DMS 273 (cell line): ENCODE data around the gene TERT.
"Not testable (repeated sequence)": the region's sequence is repeated elsewhere in the genome, so short reads cannot be mapped to it uniquely, and the experiment has no call there.

Experiments
- DNase-seq: peaks from one replicate; lab custom pipeline; 2025; ENCODE audit not compliant: unreplicated experiment; lab: John Stamatoyannopoulos, UW

TERT gene

DNA sequence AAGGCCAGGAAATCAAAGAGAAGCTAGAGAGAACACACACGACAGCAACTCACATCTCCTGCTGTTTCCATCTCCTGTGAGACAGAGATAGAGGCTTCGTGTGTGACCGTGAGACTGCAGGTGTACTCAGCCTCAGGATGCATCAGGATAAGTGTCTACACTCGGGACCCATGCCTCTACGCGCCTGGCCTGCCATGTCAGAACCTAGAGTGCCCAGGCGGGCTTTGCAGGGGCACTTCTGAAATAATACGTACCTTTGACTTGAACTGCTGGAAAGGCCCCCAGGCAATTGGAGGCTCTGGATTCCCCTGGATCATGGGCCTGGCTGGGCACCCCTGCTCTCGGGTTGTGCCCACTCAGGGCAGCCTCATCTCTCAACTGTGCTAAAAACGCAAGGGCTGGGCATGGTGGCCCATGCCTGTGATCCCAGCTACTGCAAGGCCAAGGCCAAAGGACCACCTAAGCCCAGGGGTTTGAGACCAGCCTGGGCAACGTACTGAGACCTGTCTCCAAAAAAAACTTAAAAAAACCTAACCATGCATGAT is 37.1 kb upstream of the TERT start:
- DNase-seq = no peak

DNA sequence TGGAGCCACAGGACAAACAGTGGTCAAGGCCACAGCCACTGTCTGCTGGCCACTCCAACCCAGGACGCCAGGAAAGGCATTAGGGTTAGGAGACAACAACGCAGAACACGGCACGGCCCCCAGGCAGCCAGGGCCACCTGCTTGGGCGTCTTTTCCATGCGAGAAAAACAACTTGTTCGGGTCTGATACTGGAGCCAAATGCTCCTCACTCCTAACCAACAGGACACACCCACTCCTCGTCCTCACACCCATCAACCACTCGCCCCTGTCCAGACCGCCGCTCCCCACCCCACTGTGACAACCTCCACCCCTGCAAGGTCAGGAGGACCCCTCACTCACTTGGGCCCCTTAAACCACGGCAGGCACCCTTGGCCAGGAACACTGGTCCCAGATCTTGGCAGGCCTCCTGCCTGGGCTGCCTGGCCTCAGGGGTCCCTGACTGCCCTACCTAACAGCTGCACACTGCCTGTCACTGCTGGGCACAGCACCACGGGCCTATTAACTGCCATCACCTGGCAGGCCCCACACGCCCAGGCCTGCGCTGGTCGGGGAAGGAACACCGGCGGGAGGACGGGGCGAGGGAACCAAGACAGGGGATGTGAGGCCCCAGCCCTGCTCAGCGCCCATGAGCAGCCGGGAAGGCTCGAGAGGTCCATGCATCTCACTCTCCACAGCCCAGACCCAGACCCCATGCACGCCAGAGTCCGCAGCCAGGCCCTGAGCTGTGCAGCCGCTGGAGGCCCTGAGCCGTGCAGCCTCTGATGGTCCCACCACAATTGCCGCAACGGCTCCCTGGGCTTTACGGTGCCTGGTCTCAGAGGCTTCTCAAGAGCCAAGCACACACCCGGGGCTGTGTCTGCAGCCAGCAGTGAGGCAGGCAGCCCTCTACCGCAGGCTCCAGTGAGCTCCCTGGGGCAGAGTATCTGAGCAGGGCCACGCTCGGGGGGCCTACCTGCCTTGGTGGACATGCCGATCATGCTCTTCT is 36.3 kb upstream of the TERT start:
- DNase-seq = no peak

DNA sequence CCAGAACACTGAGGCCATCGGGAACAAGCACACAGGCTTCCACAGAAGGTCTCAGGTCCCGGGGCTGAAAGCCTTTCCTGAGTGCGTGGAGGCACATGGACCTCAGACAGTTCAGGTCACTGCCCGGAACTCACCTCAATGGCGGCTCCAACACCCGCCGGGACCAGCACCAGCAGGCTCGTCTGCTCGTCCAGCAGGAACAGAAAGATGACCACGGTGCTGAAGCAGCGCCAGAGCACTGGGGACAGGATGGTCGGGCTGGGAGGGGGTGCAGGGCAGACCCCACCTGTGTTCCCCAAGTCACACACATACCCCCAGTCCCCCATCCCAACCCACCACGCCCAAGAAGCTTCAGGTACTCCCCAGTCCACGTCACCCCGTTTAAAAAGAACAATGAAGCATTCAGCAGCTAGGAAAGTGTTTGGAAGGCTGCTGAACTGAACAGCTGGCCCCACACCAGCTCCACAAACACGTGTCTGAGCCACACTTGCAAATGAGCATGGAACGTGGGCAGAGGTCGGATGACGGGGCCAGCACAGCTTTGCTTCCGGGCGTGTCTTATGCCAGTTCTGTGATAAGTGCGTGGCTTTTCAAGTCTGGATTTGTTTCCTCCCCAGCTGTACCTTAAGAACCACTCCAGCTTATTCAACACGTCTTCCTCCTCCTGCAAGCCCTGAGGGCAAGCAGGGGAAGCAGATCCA is 35.4 kb upstream of the TERT start:
- DNase-seq = no peak

- no peak for DNase-seq
These were observed 34.3 kb upstream of the TERT start for GRCh38 chr5:1329111-1329579.

DNA sequence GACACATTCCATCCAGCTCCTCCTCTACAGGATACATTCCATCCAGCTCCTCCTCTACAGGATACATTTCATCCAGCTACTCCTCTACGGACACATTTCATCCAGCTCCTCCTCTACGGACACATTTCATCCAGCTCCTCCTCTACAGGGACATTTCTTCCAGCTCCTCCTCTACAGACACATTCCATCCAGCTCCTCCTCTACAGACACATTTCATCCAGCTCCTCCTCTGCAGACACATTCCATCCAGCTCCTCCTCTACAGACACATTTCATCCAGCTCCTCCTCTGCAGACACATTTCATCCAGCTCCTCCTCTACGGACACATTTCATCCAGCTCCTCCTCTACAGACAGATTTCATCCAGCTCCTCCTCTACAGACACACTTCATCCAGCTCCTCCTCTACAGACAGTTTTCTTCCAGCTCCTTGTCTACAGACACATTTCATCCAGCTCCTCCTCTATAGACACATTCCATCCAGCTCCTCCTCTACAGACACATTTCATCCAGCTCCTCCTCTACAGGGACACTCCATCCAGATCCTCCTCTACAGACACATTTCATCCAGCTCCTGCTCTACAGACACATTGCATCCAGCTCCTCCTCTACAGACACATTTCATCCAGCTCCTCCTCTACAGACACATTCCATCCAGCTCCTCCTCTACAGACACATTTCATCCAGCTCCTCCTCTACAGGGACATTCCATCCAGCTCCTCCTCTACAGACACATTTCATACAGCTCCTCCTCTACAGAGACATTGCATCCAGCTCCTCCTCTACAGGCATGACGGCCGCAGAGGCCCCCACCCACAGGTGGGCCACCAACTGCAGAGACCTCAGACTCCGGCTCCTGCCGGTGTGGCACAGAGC is 33.6 kb upstream of the TERT start:
- not testable (repeated sequence) for DNase-seq

DNA sequence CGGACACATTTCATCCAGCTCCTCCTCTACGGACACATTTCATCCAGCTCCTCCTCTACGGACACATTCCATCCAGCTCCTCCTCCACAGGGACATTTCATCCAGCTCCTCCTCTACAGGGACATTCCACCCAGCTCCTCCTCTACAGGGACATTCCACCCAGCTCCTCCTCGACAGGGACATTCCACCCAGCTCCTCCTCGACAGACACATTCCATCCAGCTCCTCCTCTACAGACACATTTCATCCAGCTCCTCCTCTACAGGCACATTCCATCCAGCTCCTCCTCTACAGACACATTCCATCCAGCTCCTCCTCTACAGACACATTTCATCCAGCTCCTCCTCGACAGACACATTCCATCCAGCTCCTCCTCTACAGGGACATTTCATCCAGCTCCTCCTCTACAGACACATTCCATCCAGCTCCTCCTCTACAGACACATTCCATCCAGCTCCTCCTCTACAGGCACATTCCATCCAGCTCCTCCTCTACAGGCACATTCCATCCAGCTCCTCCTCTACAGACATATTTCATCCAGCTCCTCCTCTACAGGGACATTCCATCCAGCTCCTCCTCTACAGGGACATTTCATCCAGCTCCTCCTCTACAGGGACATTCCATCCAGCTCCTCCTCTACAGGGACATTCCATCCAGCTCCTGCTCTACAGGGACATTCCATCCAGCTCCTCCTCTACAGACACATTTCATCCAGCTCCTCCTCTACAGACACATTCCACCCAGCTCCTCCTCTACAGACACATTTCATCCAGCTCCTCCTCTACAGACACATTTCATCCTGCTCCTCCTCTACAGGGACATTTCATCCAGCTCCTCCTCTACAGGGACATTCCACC is 32.3 kb upstream of the TERT start:
- DNase-seq = not testable (repeated sequence)

- not testable (repeated sequence) for DNase-seq
These were observed 31.6 kb upstream of the TERT start for GRCh38 chr5:1326532-1326875.

DNA sequence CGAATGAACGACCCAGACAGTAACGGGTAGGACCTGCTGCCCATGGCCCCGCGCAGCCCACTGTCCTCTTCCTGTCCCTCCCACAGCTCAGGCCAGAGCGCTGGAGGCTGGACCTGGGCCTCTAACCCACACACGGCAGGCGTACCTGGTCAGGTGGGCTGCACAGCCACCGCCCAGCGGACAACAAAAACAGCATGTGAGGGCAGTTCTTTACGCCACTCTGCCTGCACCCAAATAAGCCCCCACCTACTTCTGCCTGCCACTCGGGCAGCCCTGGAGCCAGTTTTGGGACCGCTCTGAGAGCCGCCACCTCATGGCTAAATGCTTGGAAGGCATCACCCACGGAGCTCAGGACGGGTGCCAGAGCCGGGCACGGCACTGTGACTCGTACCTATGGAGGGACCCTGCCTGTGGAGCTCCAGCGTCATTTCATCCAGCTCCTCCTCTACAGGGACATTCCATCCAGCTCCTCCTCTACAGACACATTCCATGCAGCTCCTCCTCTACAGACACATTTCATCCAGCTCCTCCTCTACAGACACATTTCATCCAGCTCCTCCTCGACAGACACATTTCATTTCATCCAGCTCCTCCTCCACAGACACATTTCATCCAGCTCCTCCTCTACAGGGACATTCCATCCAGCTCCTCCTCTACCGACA is 31.1 kb upstream of the TERT start:
- no peak for DNase-seq

DNA sequence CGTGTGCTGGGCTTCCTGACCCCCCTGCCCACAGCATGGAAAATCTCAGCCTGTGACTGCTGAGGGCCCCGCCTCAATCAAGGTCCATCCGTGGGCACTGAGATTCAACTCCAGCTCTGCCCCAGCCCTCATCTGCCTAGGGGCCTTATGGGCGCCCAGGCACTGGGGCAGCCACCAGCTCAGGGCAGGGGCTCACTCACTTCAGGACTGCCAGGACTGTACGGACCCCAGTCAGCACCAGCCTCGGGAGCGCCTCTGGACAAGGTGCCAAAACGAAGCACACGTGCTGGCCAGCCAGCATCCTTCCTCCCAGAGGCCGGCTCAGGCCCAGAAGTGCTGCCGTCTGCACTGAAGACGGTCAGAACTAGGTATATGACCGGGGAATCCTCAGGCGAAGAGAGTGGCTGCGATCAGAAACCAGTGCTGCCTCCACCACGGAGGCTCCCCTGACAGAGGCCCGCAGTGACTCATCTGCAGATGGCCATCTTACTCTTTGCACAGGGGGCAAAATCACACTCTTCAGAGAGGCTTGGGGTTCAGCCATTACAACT is 30.4 kb upstream of the TERT start:
- DNase-seq = no peak

DNA sequence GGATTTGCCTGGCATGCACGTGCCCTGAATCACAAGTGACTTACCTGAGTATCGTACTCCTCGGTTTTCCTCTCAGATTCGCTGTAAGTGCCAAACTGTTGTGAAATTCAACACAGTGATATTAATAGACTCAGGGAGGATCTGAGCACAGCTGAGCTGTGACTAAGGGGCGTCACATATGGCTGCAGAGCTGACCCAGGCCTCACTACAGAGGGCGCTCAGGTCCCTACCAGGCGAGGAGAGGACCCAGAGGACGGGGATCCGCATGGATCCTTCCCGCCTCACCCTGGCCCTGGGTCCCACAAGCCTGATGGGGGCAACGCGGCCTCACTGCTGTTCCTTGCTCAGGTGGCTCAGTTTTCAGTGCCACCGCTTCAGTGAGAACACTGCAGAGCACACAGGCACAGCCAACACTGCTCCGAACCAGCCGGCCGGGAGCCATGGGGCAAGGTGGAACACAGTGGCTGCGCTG is 29.9 kb upstream of the TERT start:
- DNase-seq = no peak

GRCh38 chr5:1324301-1324700 is 29.4 kb upstream of the TERT start:
- no peak for DNase-seq

- no peak for DNase-seq
These were observed 28.9 kb upstream of the TERT start for GRCh38 chr5:1323803-1324173.

GRCh38 chr5:1322955-1323802 is 28.3 kb upstream of the TERT start:
- DNase-seq = no peak

- DNase-seq = no peak
These were observed 27.4 kb upstream of the TERT start for GRCh38 chr5:1322036-1322900.

DNA sequence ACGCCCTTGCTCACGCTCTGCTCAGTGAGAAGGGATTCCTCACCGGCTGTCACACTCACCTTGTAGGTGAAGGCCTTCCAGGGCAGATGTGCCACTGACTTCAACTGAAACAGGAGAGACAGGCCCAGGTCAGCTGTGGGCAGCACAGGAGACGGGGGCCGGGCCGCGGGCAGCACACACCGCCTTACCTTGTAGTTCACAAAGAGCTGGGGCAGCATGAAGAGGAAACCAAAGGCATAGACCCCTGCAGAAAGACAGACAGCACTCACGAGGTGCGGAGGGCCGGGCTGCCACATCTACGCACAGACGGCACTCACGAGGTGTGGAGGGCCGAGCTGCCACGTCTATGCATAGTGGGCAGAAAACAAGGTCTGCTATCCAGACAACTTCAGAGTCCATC is 26.7 kb upstream of the TERT start:
- no peak for DNase-seq

GRCh38 chr5:1320436-1321344 is 25.8 kb upstream of the TERT start:
- DNase-seq = no peak
